Measurements from ENCODE around the gene ZAR1. TPM values are rescaled to one million over a fixed set of nuclear protein-coding genes. Genes with fewer than 3 reads are reported as not detected.

Gene ZAR1
- total RNA-seq, 1 experiment from 2014 or later, result not detected

DNA sequence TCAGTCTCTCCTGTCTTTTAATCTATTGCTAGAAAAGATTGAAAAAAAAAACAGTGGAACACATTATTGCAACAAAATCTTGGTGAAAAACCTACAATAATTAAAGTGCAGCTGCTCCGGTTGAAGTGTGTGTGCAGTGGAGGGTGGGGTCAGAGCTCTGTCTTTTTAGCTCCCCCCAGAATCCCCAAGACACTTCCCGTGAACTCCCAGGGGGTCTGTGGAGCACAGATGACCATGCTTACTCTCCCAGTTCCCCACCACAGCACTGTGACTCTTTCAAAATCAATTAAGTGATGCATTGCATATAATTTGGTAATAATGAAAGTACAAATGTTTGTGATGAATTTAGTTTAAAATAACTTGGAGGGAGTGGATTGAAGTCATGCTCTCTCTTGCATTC is 22.6 kb upstream of the ZAR1 start:
- H3K36me3 ChIP-seq (ENCODE audit: low read depth), result no peaks in the 10 kb centered on the region
- POLR2A ChIA-PET (ENCODE audit: unreplicated experiment), result no interaction called here
- H2AFZ ChIP-seq, result no peak overlapping the region
- H3K9me2 ChIP-seq (ENCODE audit: insufficient read depth), result no peaks in the 10 kb centered on the region
- no peaks in the 10 kb centered on the region for H3K79me2 ChIP-seq (ENCODE audit: low read depth)
- no peaks in the 10 kb centered on the region for H4K20me1 ChIP-seq (ENCODE audit: insufficient read depth)
- no peak overlapping the region for H3K27ac ChIP-seq
- no peaks in the 10 kb centered on the region for H3K27me3 ChIP-seq (ENCODE audit: insufficient read depth, low read depth)
- intact Hi-C loops (cut with micrococcal nuclease; ENCODE audit: unreplicated experiment), result no loop called here
- no peak for DNase-seq
- TF ChIP-seq, protein P1, sequence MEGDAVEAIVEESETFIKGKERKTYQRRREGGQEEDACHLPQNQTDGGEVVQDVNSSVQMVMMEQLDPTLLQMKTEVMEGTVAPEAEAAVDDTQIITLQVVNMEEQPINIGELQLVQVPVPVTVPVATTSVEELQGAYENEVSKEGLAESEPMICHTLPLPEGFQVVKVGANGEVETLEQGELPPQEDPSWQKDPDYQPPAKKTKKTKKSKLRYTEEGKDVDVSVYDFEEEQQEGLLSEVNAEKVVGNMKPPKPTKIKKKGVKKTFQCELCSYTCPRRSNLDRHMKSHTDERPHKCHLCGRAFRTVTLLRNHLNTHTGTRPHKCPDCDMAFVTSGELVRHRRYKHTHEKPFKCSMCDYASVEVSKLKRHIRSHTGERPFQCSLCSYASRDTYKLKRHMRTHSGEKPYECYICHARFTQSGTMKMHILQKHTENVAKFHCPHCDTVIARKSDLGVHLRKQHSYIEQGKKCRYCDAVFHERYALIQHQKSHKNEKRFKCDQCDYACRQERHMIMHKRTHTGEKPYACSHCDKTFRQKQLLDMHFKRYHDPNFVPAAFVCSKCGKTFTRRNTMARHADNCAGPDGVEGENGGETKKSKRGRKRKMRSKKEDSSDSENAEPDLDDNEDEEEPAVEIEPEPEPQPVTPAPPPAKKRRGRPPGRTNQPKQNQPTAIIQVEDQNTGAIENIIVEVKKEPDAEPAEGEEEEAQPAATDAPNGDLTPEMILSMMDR (conservative IDR thresholded peaks at IDR 0.05), result no peak
- no peak for TF ChIP-seq EZH2 (IDR thresholded peaks at IDR 0.05; ENCODE audit: low read depth)
- no peaks in the 10 kb centered on the region for H3K9me3 ChIP-seq (ENCODE audit: insufficient read depth, low read depth)
- no peak overlapping the region for H3K4me3 ChIP-seq
- H3F3A ChIP-seq (ENCODE audit: insufficient read depth, low read depth), result no peaks in the 10 kb centered on the region
- CTCF ChIA-PET, result no interaction called here
- no peak overlapping the region for H3K4me2 ChIP-seq
- H3K4me1 ChIP-seq (replicated peaks; ENCODE audit: insufficient read depth), result no peaks in the 10 kb centered on the region
- no TSS peak for BruUV-seq (replicated peaks)

DNA sequence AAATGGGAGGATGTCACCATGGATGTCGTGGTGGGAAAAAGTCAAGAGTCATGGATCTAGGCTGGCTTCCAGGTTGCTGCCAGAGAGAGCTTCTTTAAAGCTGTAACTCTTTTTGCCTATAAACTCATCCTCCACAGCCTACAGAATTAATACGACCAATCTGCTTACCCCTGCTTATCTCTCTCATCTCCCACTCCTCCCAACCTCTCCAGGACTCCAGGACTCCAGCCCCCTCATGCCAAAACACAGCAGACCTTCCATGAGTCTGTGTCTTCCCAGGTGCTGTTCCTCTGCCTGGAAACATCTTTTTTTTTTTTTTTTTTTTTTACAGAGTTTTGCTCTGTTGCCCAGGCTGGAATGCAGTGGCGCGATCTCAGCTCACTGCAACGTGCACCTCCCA is 22.2 kb upstream of the ZAR1 start:
- DNase-seq, result no peak
- Histone ChIP-seq H3K27ac (no peak overlapping the region), H3F3A (ENCODE audit: insufficient read depth, low read depth) (no peaks in the 10 kb centered on the region), H3K27me3 (ENCODE audit: insufficient read depth, low read depth) (no peaks in the 10 kb centered on the region), H3K4me2 (no peak overlapping the region), H3K4me3 (no peak overlapping the region), H3K36me3 (ENCODE audit: low read depth) (no peaks in the 10 kb centered on the region), H4K20me1 (ENCODE audit: insufficient read depth) (no peaks in the 10 kb centered on the region), H2AFZ (no peak overlapping the region), H3K79me2 (ENCODE audit: low read depth) (no peaks in the 10 kb centered on the region), H3K9me2 (ENCODE audit: insufficient read depth) (no peaks in the 10 kb centered on the region), H3K4me1 (replicated peaks; ENCODE audit: insufficient read depth) (no peaks in the 10 kb centered on the region), H3K9me3 (ENCODE audit: insufficient read depth, low read depth) (no peaks in the 10 kb centered on the region)
- no TSS peak for BruUV-seq (replicated peaks)
- POLR2A ChIA-PET (ENCODE audit: unreplicated experiment), result no interaction called here
- intact Hi-C loops (cut with micrococcal nuclease; ENCODE audit: unreplicated experiment), result no loop called here
- TF ChIP-seq EZH2 (IDR thresholded peaks at IDR 0.05; ENCODE audit: low read depth), result no peak
- CTCF ChIA-PET, result no interaction called here

DNA sequence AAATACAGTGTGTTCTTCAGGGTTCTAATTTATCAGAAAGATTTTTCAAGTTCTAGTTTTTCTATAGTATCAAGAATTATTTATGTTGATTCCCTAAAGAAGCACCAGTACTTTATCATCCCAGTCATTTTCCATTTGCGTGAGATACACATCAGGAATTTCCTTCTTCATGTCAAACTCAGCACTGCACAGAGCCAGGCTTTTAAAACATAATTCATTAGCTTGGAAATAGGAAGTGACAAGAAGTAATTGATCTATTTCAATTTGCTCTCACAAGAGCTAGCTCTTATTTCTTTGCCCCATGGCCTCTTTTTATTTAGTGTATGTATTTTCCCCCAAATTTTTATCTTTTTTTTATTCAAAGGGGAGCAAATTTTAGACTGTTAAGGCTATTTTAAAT is 19.9 kb upstream of the ZAR1 start:
- H3K4me2 ChIP-seq, result no peak overlapping the region
- H3K36me3 ChIP-seq (ENCODE audit: low read depth), result no peaks in the 10 kb centered on the region
- no peaks in the 10 kb centered on the region for H3K4me1 ChIP-seq (replicated peaks; ENCODE audit: insufficient read depth)
- BruUV-seq (replicated peaks), result no TSS peak
- H3F3A ChIP-seq (ENCODE audit: insufficient read depth, low read depth), result no peaks in the 10 kb centered on the region
- POLR2A ChIA-PET (ENCODE audit: unreplicated experiment), result no interaction called here
- DNase-seq, result no peak
- no peaks in the 10 kb centered on the region for H3K9me2 ChIP-seq (ENCODE audit: insufficient read depth)
- no peaks in the 10 kb centered on the region for H3K79me2 ChIP-seq (ENCODE audit: low read depth)
- intact Hi-C loops (cut with micrococcal nuclease; ENCODE audit: unreplicated experiment), result no loop called here
- no peaks in the 10 kb centered on the region for H3K27me3 ChIP-seq (ENCODE audit: insufficient read depth, low read depth)
- no peak overlapping the region for H2AFZ ChIP-seq
- no peak overlapping the region for H3K4me3 ChIP-seq
- CTCF ChIA-PET, result no interaction called here
- no peaks in the 10 kb centered on the region for H3K9me3 ChIP-seq (ENCODE audit: insufficient read depth, low read depth)
- TF ChIP-seq, protein P1 (conservative IDR thresholded peaks at IDR 0.05), result no peak
- TF ChIP-seq EZH2 (IDR thresholded peaks at IDR 0.05; ENCODE audit: low read depth), result no peak
- no peaks in the 10 kb centered on the region for H4K20me1 ChIP-seq (ENCODE audit: insufficient read depth)
- no peak overlapping the region for H3K27ac ChIP-seq

DNA sequence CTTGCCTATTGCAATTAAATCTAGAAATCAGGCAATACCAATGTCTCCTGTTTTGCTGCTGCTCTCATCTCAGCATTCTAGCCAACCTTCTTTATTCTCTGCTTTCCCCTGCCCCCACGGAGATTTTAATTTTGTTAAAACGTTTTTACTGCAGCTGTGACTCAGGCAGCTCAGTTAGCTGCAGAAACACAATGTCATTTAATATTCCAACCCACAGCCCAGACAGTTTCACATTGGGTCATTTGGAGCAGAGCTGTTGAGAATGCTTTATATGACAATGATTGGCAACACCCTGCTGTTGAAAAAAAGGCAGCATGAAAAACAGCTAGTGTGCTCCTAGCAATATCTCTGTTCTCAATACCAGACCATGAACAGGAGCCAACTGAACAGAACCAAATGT is 19.5 kb upstream of the ZAR1 start:
- no peaks in the 10 kb centered on the region for H3K27me3 ChIP-seq (ENCODE audit: insufficient read depth, low read depth)
- no peaks in the 10 kb centered on the region for H3K79me2 ChIP-seq (ENCODE audit: low read depth)
- no peaks in the 10 kb centered on the region for H3K4me1 ChIP-seq (replicated peaks; ENCODE audit: insufficient read depth)
- no peaks in the 10 kb centered on the region for H3K36me3 ChIP-seq (ENCODE audit: low read depth)
- no peak overlapping the region for H2AFZ ChIP-seq
- H3K4me3 ChIP-seq, result no peak overlapping the region
- POLR2A ChIA-PET (ENCODE audit: unreplicated experiment), result no interaction called here
- TF ChIP-seq, protein P1 (conservative IDR thresholded peaks at IDR 0.05), result no peak
- no peak for TF ChIP-seq EZH2 (IDR thresholded peaks at IDR 0.05; ENCODE audit: low read depth)
- no peak for DNase-seq
- CTCF ChIA-PET, result no interaction called here
- no peaks in the 10 kb centered on the region for H4K20me1 ChIP-seq (ENCODE audit: insufficient read depth)
- intact Hi-C loops (cut with micrococcal nuclease; ENCODE audit: unreplicated experiment), result no loop called here
- H3K9me3 ChIP-seq (ENCODE audit: insufficient read depth, low read depth), result no peaks in the 10 kb centered on the region
- no TSS peak for BruUV-seq (replicated peaks)
- no peaks in the 10 kb centered on the region for H3F3A ChIP-seq (ENCODE audit: insufficient read depth, low read depth)
- H3K27ac ChIP-seq, result no peak overlapping the region
- no peak overlapping the region for H3K4me2 ChIP-seq
- H3K9me2 ChIP-seq (ENCODE audit: insufficient read depth), result no peaks in the 10 kb centered on the region
